Tibial nerve (tissue), 4 donors: ENCODE measurements around the gene CWF19L1. TPM values are rescaled to one million over a fixed set of nuclear protein-coding genes. Genes with fewer than 3 reads are reported as not detected.
A peak's percentile ranks its signal among the peaks of the same experiment; 100 is the strongest.

Experiments
- DNase-seq, 2 donors: peaks; one replicate each; pipeline ENCODE4 v3.0.0-alpha.2; 2019; ENCODE audit warnings: low spot score in 2 of 2
- H3K27ac ChIP-seq, 4 donors: fragments of 200-600 bp; sonication (generic) in 3 of 4; one replicate each; pipeline ENCODE4 v1.5.1; 2017 to 2019; ENCODE audit warnings: mild to moderate bottlenecking in 1 of 4
- H3K27me3 ChIP-seq, 2 donors: fragments of 200-600 bp; sonication (generic) in 1 of 2; one replicate each; pipeline versions ENCODE4 v1.5.1 to v1.6.0; 2017 to 2019
- H3K36me3 ChIP-seq, 3 donors: fragments of 200-600 bp; sonication (generic); one replicate each; pipeline ENCODE4 v1.5.1; 2018 to 2019
- H3K4me1 ChIP-seq, 4 donors: fragments of 200-600 bp; sonication (generic) in 3 of 4; one replicate each; pipeline ENCODE4 v1.5.1; 2017 to 2019
- H3K4me3 ChIP-seq, 4 donors: fragments of 200-600 bp; sonication (generic) in 3 of 4; one replicate each; pipeline ENCODE4 v1.5.1; 2017 to 2019; ENCODE audit warnings: mild to moderate bottlenecking in 1 of 4, moderate library complexity in 1 of 4
- H3K9me3 ChIP-seq, 4 donors: fragments of 200-600 bp; sonication (generic) in 3 of 4; one replicate each; pipeline ENCODE4 v1.5.1; 2017 to 2019
- CTCF ChIP-seq, 5 experiments: fragments of 200-600 bp in 3 of 5; fragments of 450-650 bp in 2 of 5; sonication (generic) in 3 of 5; IDR thresholded peaks; one replicate each; pipeline ENCODE4 v1.5.1; 2016 to 2019; ENCODE audit warnings: antibody characterized with exemption in 5 of 5, mild to moderate bottlenecking in 3 of 5, moderate library complexity in 2 of 5
- EP300 ChIP-seq, 2 donors: sonication (generic); formaldehyde crosslinking; IDR thresholded peaks; one replicate each; pipeline ENCODE4 v1.6.1; 2017; ENCODE audit warnings: antibody characterized with exemption in 2 of 2, mild to moderate bottlenecking in 1 of 2
- POLR2A ChIP-seq, 2 donors: fragments of 450-650 bp; IDR thresholded peaks; one replicate each; pipeline ENCODE4 v1.6.1; 2017; ENCODE audit warnings: antibody characterized with exemption in 2 of 2, mild to moderate bottlenecking in 2 of 2, moderate library complexity in 2 of 2
- WGBS, 2 donors: methylation state at CpG; one replicate each; pipeline ENCODE4 v1.1.5; 2018; 5-methylcytosine and 5-hydroxymethylcytosine counted together
- total RNA-seq, 4 donors: library from RNA; depleted of rRNA; stranded (reverse); fragments of >200 nt; gene quantifications; one replicate each; pipeline ENCODE4 v1.1.0, GENCODE V29; 2016

The CWF19L1 gene
- total RNA-seq, 4 donors from 2014 or later, result 21.9 to 35.9 (median 26.1) TPM

- TF ChIP-seq EP300 (IDR thresholded peaks at IDR 0.05) (no peak), CTCF (IDR thresholded peaks at IDR 0.05) (no peak), POLR2A (IDR thresholded peaks at IDR 0.05) (no peak)
- Histone ChIP-seq H3K4me1 (peaks cover 0 to 4% (median 0%) of the 10 kb centered on the region in 4 donors), H3K27ac (peak overlapping the region in 1 of 4 donors; percentile 5), H3K27me3 (no peaks in the 10 kb centered on the region), H3K9me3 (no peaks in the 10 kb centered on the region), H3K36me3 (peaks cover 0 to 69% (median 0%) of the 10 kb centered on the region in 3 donors), H3K4me3 (no peak overlapping the region)
- no peak for DNase-seq
- WGBS, 2 donors, result 93 to 95% methylated on average over 9 of the region's 9 CpGs
Observed at GRCh38 chr10:100208276-100208675, 59.2 kb downstream of the CWF19L1 start.

GRCh38 chr10:100204370-100204769, 63.1 kb downstream of the CWF19L1 start:
- 93% methylated on average over 2 of the region's 2 CpGs for WGBS, 2 donors
- H3K36me3 ChIP-seq, result peaks cover 0 to 81% (median 0%) of the 10 kb centered on the region in 3 donors
- no peaks in the 10 kb centered on the region for H3K27me3 ChIP-seq

DNA sequence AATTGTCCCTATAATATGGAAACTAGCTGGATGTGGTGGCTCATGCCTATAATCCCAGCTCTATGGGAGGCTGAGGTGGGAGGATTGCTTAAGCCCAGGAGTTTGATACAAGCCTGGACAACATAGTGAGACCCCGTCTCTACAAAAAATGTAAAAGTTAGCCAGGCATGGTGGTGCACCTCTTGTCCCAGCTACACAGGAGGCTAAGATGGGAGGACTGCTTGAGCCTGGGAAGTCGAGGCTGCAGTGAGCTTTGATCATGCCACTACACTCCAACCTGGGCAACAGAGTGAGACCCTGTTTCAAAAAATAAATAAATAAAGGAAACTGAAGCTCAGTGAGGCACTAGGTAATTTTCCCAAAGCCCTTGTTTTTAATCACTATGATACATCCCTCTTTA, 65.9 kb downstream of the CWF19L1 start:
- 93 to 98% methylated on average over 2 of the region's 2 CpGs for WGBS, 2 donors
- no peak for TF ChIP-seq EP300 (IDR thresholded peaks at IDR 0.05)
- TF ChIP-seq CTCF (IDR thresholded peaks at IDR 0.05), result no peak
- TF ChIP-seq POLR2A (IDR thresholded peaks at IDR 0.05), result no peak
- Histone ChIP-seq H3K4me1 (no peaks in the 10 kb centered on the region), H3K9me3 (no peaks in the 10 kb centered on the region), H3K4me3 (no peak overlapping the region), H3K27ac (no peak overlapping the region), H3K36me3 (peaks cover 0 to 90% (median 0%) of the 10 kb centered on the region in 3 donors), H3K27me3 (no peaks in the 10 kb centered on the region)
- DNase-seq, result no peak

More at GRCh38 chr10:100204370-100204769, 63.1 kb downstream of the CWF19L1 start:
- no peak overlapping the region for H3K4me3 ChIP-seq
- H3K27ac ChIP-seq, result no peak overlapping the region
- no peak for DNase-seq
- H3K4me1 ChIP-seq, result no peaks in the 10 kb centered on the region
- H3K9me3 ChIP-seq, result no peaks in the 10 kb centered on the region
- TF ChIP-seq EP300 (IDR thresholded peaks at IDR 0.05), result no peak
- no peak for TF ChIP-seq POLR2A (IDR thresholded peaks at IDR 0.05)
- no peak for TF ChIP-seq CTCF (IDR thresholded peaks at IDR 0.05)

DNA sequence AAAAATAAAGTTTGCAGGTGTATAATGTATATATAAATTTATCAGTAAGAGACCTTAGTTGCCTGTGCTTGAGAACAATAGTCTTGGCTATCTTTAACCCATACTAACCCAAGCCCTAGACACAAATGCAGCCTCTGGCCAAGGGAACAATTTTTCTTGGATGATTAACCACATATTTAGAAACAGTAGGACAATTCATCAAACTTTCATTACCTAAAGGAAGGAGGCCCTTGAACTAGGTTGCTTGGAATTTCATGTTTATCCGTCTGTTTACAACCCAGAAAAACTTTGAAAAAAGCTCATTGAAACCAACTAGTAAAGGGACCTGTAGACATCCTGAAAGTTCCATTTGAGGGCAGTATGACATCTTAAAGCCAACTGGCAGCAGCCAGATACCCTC, 72.7 kb downstream of the CWF19L1 start:
- no peak for DNase-seq
- peaks cover 0 to 6% (median 0%) of the 10 kb centered on the region in 4 donors for H3K4me1 ChIP-seq
- H3K9me3 ChIP-seq, result no peaks in the 10 kb centered on the region
- no peak overlapping the region for H3K27ac ChIP-seq
- no peak overlapping the region for H3K4me3 ChIP-seq
- WGBS, 2 donors, result 73 to 79% methylated on average over 1 of the region's 1 CpG
- no peaks in the 10 kb centered on the region for H3K27me3 ChIP-seq
- TF ChIP-seq POLR2A (IDR thresholded peaks at IDR 0.05) (no peak), CTCF (IDR thresholded peaks at IDR 0.05) (no peak), EP300 (IDR thresholded peaks at IDR 0.05) (no peak)
- peaks cover 0 to 77% (median 4%) of the 10 kb centered on the region in 3 donors for H3K36me3 ChIP-seq

- WGBS, 2 donors, result 61 to 64% methylated on average over 2 of the region's 2 CpGs
- Histone ChIP-seq H3K4me3 (no peak overlapping the region), H3K27me3 (no peaks in the 10 kb centered on the region), H3K4me1 (peaks cover 0 to 21% (median 3%) of the 10 kb centered on the region in 4 donors), H3K27ac (no peak overlapping the region), H3K9me3 (no peaks in the 10 kb centered on the region), H3K36me3 (peaks cover 0 to 60% (median 4%) of the 10 kb centered on the region in 3 donors)
- DNase-seq, result peak in 1 of 2 donors; percentile 34
- TF ChIP-seq POLR2A (IDR thresholded peaks at IDR 0.05) (no peak), EP300 (IDR thresholded peaks at IDR 0.05) (peak; percentile 58 to 63)
Observed at GRCh38 chr10:100192350-100192749, 75.1 kb downstream of the CWF19L1 start.
